Measurements from ENCODE around the gene C4orf50. TPM values are rescaled to one million over a fixed set of nuclear protein-coding genes. Genes with fewer than 3 reads are reported as not detected.

C4orf50 gene
- total and polyA plus RNA-seq, 12 donors = 0.08 to 1.4 (median 0.56) TPM; not detected in 4

- TF ChIP-seq CTCF (IDR thresholded peaks at IDR 0.05) = no peak
- no peak for TF ChIP-seq POLR2A (IDR thresholded peaks at IDR 0.05)
- Histone ChIP-seq H3K27ac (no peak overlapping the region), H3K27me3 (peaks cover 9% of the 10 kb centered on the region), H3K4me1 (replicated peaks in 1 of 2) (no peaks in the 10 kb centered on the region), H3K9me3 (replicated peaks in 1 of 3) (no peaks in the 10 kb centered on the region), H3K36me3 (replicated peaks in 1 of 2) (no peaks in the 10 kb centered on the region), H3K4me3 (no peak overlapping the region)
- intact Hi-C loops (cut with DNase I) = no loop called here
- no peak for DNase-seq
- 33 to 49% (median 36%) methylated on average over 15 to 16 of the region's 16 CpGs for WGBS, 4 donors
Measured at GRCh38 chr4:5921101-5921980, 96.9 kb downstream of the C4orf50 start.

GRCh38 chr4:5919571-5919970, 98.7 kb downstream of the C4orf50 start:
- H3K4me1 ChIP-seq (replicated peaks in 1 of 2) = no peaks in the 10 kb centered on the region
- WGBS, 4 donors = 75 to 80% (median 80%) methylated on average over 7 of the region's 7 CpGs
- H3K27me3 ChIP-seq = peaks cover 9% of the 10 kb centered on the region
- H3K4me3 ChIP-seq = no peak overlapping the region
- no peak for TF ChIP-seq POLR2A (IDR thresholded peaks at IDR 0.05)
- TF ChIP-seq CTCF (IDR thresholded peaks at IDR 0.05) = no peak
- H3K9me3 ChIP-seq (replicated peaks in 1 of 3) = no peaks in the 10 kb centered on the region
- no peaks in the 10 kb centered on the region for H3K36me3 ChIP-seq (replicated peaks in 1 of 2)
- no peak overlapping the region for H3K27ac ChIP-seq
- no peak for DNase-seq
- intact Hi-C loops (cut with DNase I) = no loop called here

GRCh38 chr4:5919044-5919443, 99.2 kb downstream of the C4orf50 start:
- H3K4me1 ChIP-seq (replicated peaks in 1 of 2) = no peaks in the 10 kb centered on the region
- WGBS, 4 donors = 56 to 86% (median 81%) methylated on average over 4 to 8 of the region's 8 CpGs
- H3K9me3 ChIP-seq (replicated peaks in 1 of 3) = no peaks in the 10 kb centered on the region
- no peak overlapping the region for H3K4me3 ChIP-seq
- intact Hi-C loops (cut with DNase I) = no loop called here
- DNase-seq = no peak
- no peaks in the 10 kb centered on the region for H3K36me3 ChIP-seq (replicated peaks in 1 of 2)
- peaks cover 9% of the 10 kb centered on the region for H3K27me3 ChIP-seq
- H3K27ac ChIP-seq = no peak overlapping the region
- TF ChIP-seq CTCF (IDR thresholded peaks at IDR 0.05) (no peak), POLR2A (IDR thresholded peaks at IDR 0.05) (no peak)

- no peak overlapping the region for H3K27ac ChIP-seq
- WGBS, 4 donors = 48 to 66% (median 58%) methylated on average over 7 to 8 of the region's 8 CpGs
- DNase-seq = no peak
- no peaks in the 10 kb centered on the region for H3K9me3 ChIP-seq (replicated peaks in 1 of 3)
- TF ChIP-seq CTCF (IDR thresholded peaks at IDR 0.05) (no peak), POLR2A (IDR thresholded peaks at IDR 0.05) (no peak)
- H3K4me1 ChIP-seq (replicated peaks in 1 of 2) = no peaks in the 10 kb centered on the region
- no peak overlapping the region for H3K4me3 ChIP-seq
- no peaks in the 10 kb centered on the region for H3K36me3 ChIP-seq (replicated peaks in 1 of 2)
- peaks cover 9% of the 10 kb centered on the region for H3K27me3 ChIP-seq
- intact Hi-C loops (cut with DNase I) = no loop called here
Measured at GRCh38 chr4:5918331-5918985, 99.8 kb downstream of the C4orf50 start.
